OCI-LY3 (cell line): ENCODE data around the gene CDH23.
A peak's percentile ranks its signal among the peaks of the same experiment; 100 is the strongest.

Source experiments
- H2AFZ ChIP-seq: fragments of 200-600, 300-600 bp; shearing (Covaris generic); 2 replicates; pipeline ENCODE4 v1.6.0; 2014; ENCODE audit warnings: antibody characterized with exemption, low read depth, low read length
- H3K27ac ChIP-seq: fragments of 200-600, 300-600 bp; sonication (generic); 2 replicates; pipeline ENCODE4 v1.5.1; 2014; ENCODE audit warnings: mild to moderate bottlenecking, low read length, moderate library complexity, mixed read lengths
- H3K27me3 ChIP-seq: fragments of 200-600, 300-600 bp; sonication (generic); 2 replicates; pipeline ENCODE4 v1.6.1; 2014; ENCODE audit warnings: low read depth, low read length, mixed read lengths
- H3K36me3 ChIP-seq: fragments of 200-600, 300-600 bp; sonication (generic); replicated peaks from 2 replicates; pipeline ENCODE3; 2014; ENCODE audit warnings: low read depth, low read length, mixed read lengths
- H3K4me1 ChIP-seq: fragments of 300-600, 200-600 bp; sonication (generic); 2 replicates; pipeline ENCODE4 v1.6.1; 2014; ENCODE audit warnings: low read length, mixed read lengths
- H3K4me2 ChIP-seq: fragments of 200-600, 300-600 bp; sonication (generic); 2 replicates; pipeline ENCODE4 v1.6.1; 2014; ENCODE audit warnings: low read length, mixed read lengths
- H3K4me3 ChIP-seq: fragments of 300-600, 200-600 bp; sonication (generic); 2 replicates; pipeline ENCODE4 v1.5.1; 2014; ENCODE audit warnings: antibody characterized with exemption, mild to moderate bottlenecking, low read length, moderate library complexity
- H3K79me2 ChIP-seq: fragments of 300-600, 200-600 bp; shearing (Covaris generic); 2 replicates; pipeline ENCODE4 v1.6.1; 2014; ENCODE audit warnings: mild to moderate bottlenecking, low read length, mixed read lengths
- H3K9ac ChIP-seq: fragments of 300-600, 200-600 bp; shearing (Covaris generic); 2 replicates; pipeline ENCODE4 v1.6.0; 2014; ENCODE audit warnings: mild to moderate bottlenecking, low read length, moderate library complexity
- H3K9me3 ChIP-seq: fragments of 200-600, 300-600 bp; shearing (Covaris generic); 2 replicates; pipeline ENCODE4 v1.6.1; 2014; ENCODE audit warnings: low read length, mixed read lengths; ENCODE audit not compliant: insufficient read depth
- H4K20me1 ChIP-seq: fragments of 200-600, 300-600 bp; sonication (generic); 2 replicates; pipeline ENCODE4 v1.6.1; 2016; ENCODE audit warnings: low read length, mixed read lengths; ENCODE audit not compliant: insufficient read depth
- CTCF ChIP-seq: fragments of 200-600, 300-600 bp; sonication (generic); IDR thresholded peaks from 2 replicates; pipeline ENCODE4 v1.5.1; 2014; ENCODE audit warnings: antibody characterized with exemption, low read length, low read depth
- EZH2phosphoT487 ChIP-seq: fragments of 200-600 bp; shearing (Covaris generic); IDR thresholded peaks from 2 replicates; pipeline ENCODE4 v1.6.1; 2018; ENCODE audit warnings: antibody characterized with exemption, mixed run types, low read depth

CDH23 gene

GRCh38 chr10:71727738-71728737 lies 331.3 kb downstream of the CDH23 start:
- H3K4me3 ChIP-seq, result peak overlapping the region; percentile 53
- H3K4me1 ChIP-seq, result peaks cover 53% of the 10 kb centered on the region
- H2AFZ ChIP-seq, result no peak overlapping the region
- H3K79me2 ChIP-seq, result no peaks in the 10 kb centered on the region
- peak overlapping the region; percentile 53; the same call in 1 of the 2 replicates for H3K9ac ChIP-seq
- TF ChIP-seq EZH2phosphoT487, result no peak
- no peak for TF ChIP-seq CTCF
- 0 out of 2 replicates have a peak, but pooled peaks cover under 1% of the 10 kb centered on the region for H3K27me3 ChIP-seq
- H3K27ac ChIP-seq, result peak overlapping the region; percentile 79
- no peaks in the 10 kb centered on the region for H4K20me1 ChIP-seq
- peak overlapping the region; percentile 92 for H3K4me2 ChIP-seq
- H3K9me3 ChIP-seq, result no peaks in the 10 kb centered on the region
- H3K36me3 ChIP-seq, result no peaks in the 10 kb centered on the region

- TF ChIP-seq CTCF, result no peak
- no peak for TF ChIP-seq EZH2phosphoT487
Observed at GRCh38 chr10:71729161-71729636, 332.5 kb downstream of the CDH23 start.

GRCh38 chr10:71731791-71732190 lies 335.1 kb downstream of the CDH23 start:
- Histone ChIP-seq H4K20me1 (no peaks in the 10 kb centered on the region), H3K9ac (no peak overlapping the region), H3K27ac (no peak overlapping the region), H2AFZ (no peak overlapping the region), H3K36me3 (no peaks in the 10 kb centered on the region), H3K4me1 (peaks cover 42% of the 10 kb centered on the region), H3K4me2 (no peak overlapping the region), H3K9me3 (no peaks in the 10 kb centered on the region), H3K27me3 (0 out of 2 replicates have a peak, but pooled peaks cover 6% of the 10 kb centered on the region), H3K79me2 (no peaks in the 10 kb centered on the region), H3K4me3 (no peak overlapping the region)
- TF ChIP-seq EZH2phosphoT487 (no peak), CTCF (no peak)

More at GRCh38 chr10:71729161-71729636, 332.5 kb downstream of the CDH23 start:
- no peak overlapping the region; the same call in 1 of the 2 replicates for H3K27ac ChIP-seq
- no peaks in the 10 kb centered on the region for H4K20me1 ChIP-seq
- no peak overlapping the region for H3K4me3 ChIP-seq
- no peak overlapping the region for H2AFZ ChIP-seq
- no peaks in the 10 kb centered on the region for H3K79me2 ChIP-seq
- H3K9me3 ChIP-seq, result no peaks in the 10 kb centered on the region
- no peak overlapping the region; the same call in 1 of the 2 replicates for H3K9ac ChIP-seq
- H3K4me2 ChIP-seq, result peak overlapping the region; percentile 92
- 0 out of 2 replicates have a peak, but pooled peaks cover 6% of the 10 kb centered on the region for H3K27me3 ChIP-seq
- H3K4me1 ChIP-seq, result peaks cover 53% of the 10 kb centered on the region
- no peaks in the 10 kb centered on the region for H3K36me3 ChIP-seq

- Histone ChIP-seq H3K27me3 (0 out of 2 replicates have a peak, but pooled peaks cover 6% of the 10 kb centered on the region), H3K4me2 (no peak overlapping the region), H3K4me3 (no peak overlapping the region), H3K27ac (no peak overlapping the region), H4K20me1 (no peaks in the 10 kb centered on the region), H3K9ac (no peak overlapping the region), H3K4me1 (peaks cover 13% of the 10 kb centered on the region), H2AFZ (no peak overlapping the region), H3K36me3 (no peaks in the 10 kb centered on the region), H3K79me2 (no peaks in the 10 kb centered on the region), H3K9me3 (no peaks in the 10 kb centered on the region)
- TF ChIP-seq EZH2phosphoT487, result no peak
- no peak for TF ChIP-seq CTCF
Observed at GRCh38 chr10:71734797-71735196, 338.1 kb downstream of the CDH23 start.
